HG03060 (cell line): Measurements from ENCODE around the gene C2CD4A.

Experiments
- ATAC-seq: cut with Tn5 transposase; IDR thresholded peaks from one replicate; pipeline ENCODE4 v1.9.1; 2021; ENCODE audit warnings: low read depth, moderate number of reproducible peaks; ENCODE audit not compliant: unreplicated experiment

The C2CD4A gene

GRCh38 chr15:62059816-62060112 lies 7.0 kb upstream of the C2CD4A start:
- peak; percentile 49 for ATAC-seq

- ATAC-seq: peak; percentile 76
These were observed 6.5 kb upstream of the C2CD4A start, which contains the start of gene VPS13C for GRCh38 chr15:62060113-62060895. Gene VPS13C, minus strand, starts transcription at chr15:62060447. Its CDS starts 73 bp downstream, at chr15:62060374.

- ATAC-seq: no peak
These were observed 5.9 kb upstream of the C2CD4A start for GRCh38 chr15:62060896-62061280.

GRCh38 chr15:62063825-62064635 lies 2.7 kb upstream of the C2CD4A start:
- no peak for ATAC-seq

- ATAC-seq: no peak
These were observed 769 bp downstream of the C2CD4A start for GRCh38 chr15:62067448-62068044.

- ATAC-seq: no peak
These were observed 1.5 kb downstream of the C2CD4A start for GRCh38 chr15:62068071-62068809.

- no peak for ATAC-seq
These were observed 2.0 kb downstream of the C2CD4A start for GRCh38 chr15:62068810-62069167.

- ATAC-seq: no peak
These were observed 2.8 kb downstream of the C2CD4A start for GRCh38 chr15:62069551-62069950.

GRCh38 chr15:62071711-62072308 lies 5.0 kb downstream of the C2CD4A start:
- ATAC-seq: no peak

GRCh38 chr15:62075595-62076277 lies 9.0 kb downstream of the C2CD4A start:
- ATAC-seq: no peak

- ATAC-seq: no peak
These were observed 12.8 kb downstream of the C2CD4A start for GRCh38 chr15:62079594-62079993.

- ATAC-seq: no peak
These were observed 16.7 kb downstream of the C2CD4A start for GRCh38 chr15:62083194-62084154.

- ATAC-seq: no peak
These were observed 19.0 kb downstream of the C2CD4A start for GRCh38 chr15:62085740-62086139.

GRCh38 chr15:62087671-62088352 lies 21.0 kb downstream of the C2CD4A start:
- ATAC-seq: no peak

- ATAC-seq: no peak
These were observed 21.5 kb downstream of the C2CD4A start for GRCh38 chr15:62088353-62088693.

GRCh38 chr15:62089616-62090015 lies 22.8 kb downstream of the C2CD4A start:
- no peak for ATAC-seq

- ATAC-seq: no peak
These were observed 24.2 kb downstream of the C2CD4A start for GRCh38 chr15:62090988-62091387.

- no peak for ATAC-seq
These were observed 27.0 kb downstream of the C2CD4A start for GRCh38 chr15:62093809-62094208.
